GM18868 (cell line): Measurements from ENCODE around the gene IRF9.

ENCODE experiments used
- ATAC-seq: cut with Tn5 transposase; IDR thresholded peaks from one replicate; pipeline ENCODE4 v1.9.1; 2021; ENCODE audit warnings: mild to moderate bottlenecking, moderate library complexity; ENCODE audit not compliant: unreplicated experiment

IRF9 gene

GRCh38 chr14:24160850-24161804 is at the start of gene IRF9:
IRF9 (plus strand) TSS chr14:24161265; CDS start chr14:24162145, 880 bp downstream.
- peak; percentile 72 for ATAC-seq

GRCh38 chr14:24113379-24113800 is 47.7 kb upstream of the IRF9 start:
- no peak for ATAC-seq

GRCh38 chr14:24113801-24114531 is 47.1 kb upstream of the IRF9 start:
- ATAC-seq = peak; percentile 26

GRCh38 chr14:24114532-24115421 is 46.3 kb upstream of the IRF9 start, which contains the start of the genes DCAF11 and NRL:
DCAF11 (plus strand) TSS chr14:24114777; CDS start chr14:24115595, 818 bp downstream.
NRL (minus strand) TSS chr14:24114949; CDS start chr14:24082848, 32,101 bp downstream.
- peak; percentile 86 for ATAC-seq

GRCh38 chr14:24115422-24116127 is 45.5 kb upstream of the IRF9 start:
- ATAC-seq = no peak

- no peak for ATAC-seq
Observed at GRCh38 chr14:24116128-24116814, 44.8 kb upstream of the IRF9 start.

- ATAC-seq = no peak
Observed at GRCh38 chr14:24117179-24117578, 43.9 kb upstream of the IRF9 start.

DNA sequence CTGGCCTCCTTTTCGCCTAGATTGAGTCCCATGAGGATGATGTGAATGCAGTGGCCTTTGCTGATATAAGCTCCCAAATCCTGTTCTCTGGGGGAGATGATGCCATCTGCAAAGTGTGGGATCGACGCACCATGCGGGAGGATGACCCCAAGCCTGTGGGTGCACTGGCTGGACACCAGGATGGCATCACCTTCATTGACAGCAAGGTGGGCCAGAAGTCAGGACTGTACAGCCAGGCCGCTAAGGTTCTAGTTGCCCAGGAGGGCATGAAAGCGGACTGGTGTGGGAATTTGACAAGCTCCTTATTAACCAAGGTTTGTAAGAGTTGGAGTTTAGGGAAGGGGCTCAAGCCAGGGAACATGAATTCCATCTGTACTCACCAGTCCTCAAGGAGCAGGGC is 41.4 kb upstream of the IRF9 start:
- no peak for ATAC-seq

DNA sequence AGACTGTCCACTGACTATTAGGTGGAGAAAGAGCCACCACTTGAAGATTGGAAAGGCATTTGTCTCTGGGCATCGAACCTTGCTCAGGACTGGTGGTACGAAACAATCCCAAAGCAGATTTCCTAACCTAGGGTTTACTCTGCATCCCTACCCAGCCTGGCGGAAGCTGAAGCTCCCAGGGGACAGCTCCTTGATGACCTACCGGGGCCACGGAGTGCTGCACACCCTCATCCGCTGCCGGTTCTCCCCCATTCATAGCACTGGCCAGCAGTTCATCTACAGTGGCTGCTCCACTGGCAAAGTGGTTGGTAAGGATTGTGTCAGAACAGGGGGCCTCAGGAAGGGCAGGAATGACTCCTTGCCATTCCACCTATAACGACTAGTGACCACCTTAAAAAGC is 39.9 kb upstream of the IRF9 start:
- ATAC-seq = no peak

GRCh38 chr14:24122416-24122815 is 38.6 kb upstream of the IRF9 start:
- ATAC-seq = no peak

DNA sequence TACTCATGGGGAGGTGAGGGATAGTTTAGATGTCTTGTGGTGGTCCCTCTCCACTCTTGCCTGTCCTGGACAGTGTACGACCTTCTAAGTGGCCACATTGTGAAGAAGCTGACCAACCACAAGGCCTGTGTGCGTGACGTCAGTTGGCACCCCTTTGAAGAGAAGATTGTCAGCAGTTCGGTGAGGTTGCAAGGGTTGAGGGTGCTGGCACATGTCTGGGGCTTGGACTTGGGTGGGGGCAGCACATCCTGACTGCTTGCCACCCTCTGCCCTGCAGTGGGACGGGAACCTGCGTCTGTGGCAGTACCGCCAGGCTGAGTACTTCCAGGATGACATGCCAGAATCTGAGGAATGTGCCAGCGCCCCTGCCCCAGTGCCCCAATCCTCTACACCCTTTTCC is 38.2 kb upstream of the IRF9 start:
- ATAC-seq = no peak

GRCh38 chr14:24123424-24124417 is 37.3 kb upstream of the IRF9 start:
- peak; percentile 85 for ATAC-seq

DNA sequence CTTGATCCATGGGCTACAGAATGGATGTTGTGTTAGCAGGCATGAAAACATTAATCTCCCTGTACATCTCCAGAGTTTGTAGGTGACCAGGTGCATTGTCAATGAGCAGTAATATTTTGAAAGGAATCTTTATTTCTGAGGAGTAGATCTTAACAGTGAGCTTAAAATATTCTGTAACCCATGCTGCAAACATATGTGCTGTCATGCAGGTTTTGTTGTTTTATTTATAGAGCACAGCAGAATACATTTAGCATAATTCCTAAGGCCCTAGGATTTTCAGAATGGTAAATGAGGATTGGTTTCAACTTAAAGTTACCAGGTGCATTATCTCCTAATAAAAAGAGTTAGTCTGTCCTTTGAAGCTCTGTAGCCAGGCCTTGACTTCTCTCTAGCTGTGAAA is 34.1 kb upstream of the IRF9 start:
- ATAC-seq = no peak

- ATAC-seq = no peak
Observed at GRCh38 chr14:24127673-24128072, 33.4 kb upstream of the IRF9 start.

- no peak for ATAC-seq
Observed at GRCh38 chr14:24129410-24129998, 31.6 kb upstream of the IRF9 start.

DNA sequence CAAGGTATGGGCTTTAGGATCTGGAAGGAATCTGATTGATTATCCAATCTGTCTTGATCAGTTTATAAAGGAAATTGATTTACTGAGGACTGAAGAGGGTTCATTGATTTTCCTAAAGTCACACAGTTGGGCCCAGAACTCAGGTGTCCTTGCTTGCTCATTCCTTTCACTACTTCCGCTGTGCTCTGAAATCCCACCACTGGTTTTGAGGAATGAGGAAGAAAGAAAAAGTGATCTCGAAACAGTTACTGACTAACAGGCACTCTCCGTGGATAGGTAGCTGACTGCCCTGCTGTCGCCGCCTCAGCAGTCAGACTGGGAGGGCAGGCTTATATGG is 30.7 kb upstream of the IRF9 start, which contains the start of gene FITM1:
Gene FITM1 (plus strand): TSS at position 280 of the 337 bp plus-strand sequence. CDS start 905 bp downstream, outside the sequence.
- ATAC-seq = no peak

- no peak for ATAC-seq
Observed at GRCh38 chr14:24130717-24131548, 30.1 kb upstream of the IRF9 start.
